Right atrium auricular region (tissue), 2 donors: Measurements from ENCODE around the gene BANF1. TPM values are rescaled to one million over a fixed set of nuclear protein-coding genes. Genes with fewer than 3 reads are reported as not detected.
A peak's percentile ranks its signal among the peaks of the same experiment; 100 is the strongest.

Source experiments
- DNase-seq: peaks from one replicate; pipeline ENCODE4 v3.0.0-alpha.2; 2019; ENCODE audit warnings: low spot score
- H3K27ac ChIP-seq, 2 donors: fragments of 200-600 bp; sonication (generic); 1 replicate in 1 of 2; 2 replicates in 1 of 2; pipeline ENCODE4 v1.5.1; 2016 to 2019
- H3K27me3 ChIP-seq, 2 donors: fragments of 200-600 bp; sonication (generic); one replicate each; pipeline versions ENCODE4 v1.5.1 to v1.6.0; 2017 to 2019
- H3K36me3 ChIP-seq: fragments of 200-600 bp; sonication (generic); one replicate; pipeline ENCODE4 v1.5.1; 2016
- H3K4me1 ChIP-seq, 2 donors: fragments of 200-600 bp; sonication (generic); one replicate each; pipeline versions ENCODE4 v1.5.1 to v1.6.0; 2017 to 2019
- H3K4me3 ChIP-seq, 2 donors: fragments of 200-600 bp; sonication (generic); 1 replicate in 1 of 2; 2 replicates in 1 of 2; pipeline ENCODE4 v1.5.1; 2017 to 2019; ENCODE audit warnings: mild to moderate bottlenecking in 1 of 2, moderate library complexity in 1 of 2
- H3K9me3 ChIP-seq, 2 donors: fragments of 200-600 bp; sonication (generic); one replicate each; pipeline ENCODE4 v1.5.1; 2019
- CTCF ChIP-seq, 2 donors: fragments of 200-600 bp; sonication (generic); IDR thresholded peaks; one replicate each; pipeline ENCODE4 v1.5.1; 2019; ENCODE audit warnings: antibody characterized with exemption in 2 of 2
- total RNA-seq, 2 donors: library from RNA; depleted of rRNA; stranded (reverse); fragments of >200 nt; gene quantifications; one replicate each; pipeline ENCODE4 v1.1.0, GENCODE V29; 2016

BANF1 gene
- total RNA-seq, 2 donors from 2014 or later: 66.6 to 85.5 TPM

GRCh38 chr11:66052664-66052982 lies 50.3 kb downstream of the BANF1 start:
- Histone ChIP-seq H3K36me3 (peaks cover 35% of the 10 kb centered on the region), H3K27me3 (no peaks in the 10 kb centered on the region), H3K9me3 (no peaks in the 10 kb centered on the region), H3K4me1 (peaks cover 0 to 32% of the 10 kb centered on the region in 2 donors), H3K4me3 (peak overlapping the region; percentile 98 to 100), H3K27ac (peak overlapping the region; percentile 92 to 94)
- no peak for TF ChIP-seq CTCF (IDR thresholded peaks at IDR 0.05)
- no peak for DNase-seq

Other genes with a start within 250 kb of the BANF1 start
- gene AP5B1, start 221.5 kb upstream of the BANF1 start, total RNA-seq: 10 to 100 TPM in 1 of 2 donors, 1 to 10 TPM in 1; 9.5 to 14.3 TPM
- not detected for gene OVOL1, start 215.4 kb upstream of the BANF1 start, total RNA-seq
- under 1 TPM; 0.20 to 0.37 TPM for gene SNX32, start 168.5 kb upstream of the BANF1 start, total RNA-seq
- gene CFL1, start 144.3 kb upstream of the BANF1 start, total RNA-seq: 100 to 1,000 TPM; 365 to 493 TPM
- gene MUS81, start 142.1 kb upstream of the BANF1 start, total RNA-seq: 10 to 100 TPM; 23.4 to 26.3 TPM
- gene EFEMP2, start 129.7 kb upstream of the BANF1 start, total RNA-seq: 100 to 1,000 TPM; 117 to 156 TPM
- gene CTSW, start 122.7 kb upstream of the BANF1 start, total RNA-seq: 1 to 10 TPM in 1 of 2 donors, under 1 TPM in 1; 0.39 to 1.1 TPM
- gene FIBP, start 114.0 kb upstream of the BANF1 start, total RNA-seq: 10 to 100 TPM; 50.9 to 82.8 TPM
- 100 to 1,000 TPM; 115 to 172 TPM for gene CCDC85B, start 111.8 kb upstream of the BANF1 start, total RNA-seq
- gene FOSL1, start 102.1 kb upstream of the BANF1 start, total RNA-seq: 1 to 10 TPM; 4.9 to 6.8 TPM
- 10 to 100 TPM; 13.9 to 23.5 TPM for gene C11orf68, start 83.4 kb upstream of the BANF1 start, total RNA-seq
- 10 to 100 TPM; 72.1 to 83.1 TPM for gene DRAP1, start 83.1 kb upstream of the BANF1 start, total RNA-seq
- gene TSGA10IP, start 57.0 kb upstream of the BANF1 start, total RNA-seq: not detected
- 10 to 100 TPM; 20.7 to 42.5 TPM for gene SART1, start 40.8 kb upstream of the BANF1 start, total RNA-seq
- gene EIF1AD, start 346 bp upstream of the BANF1 start, total RNA-seq: 10 to 100 TPM; 17.6 to 25.0 TPM
- gene CST6, start 9.5 kb downstream of the BANF1 start, total RNA-seq: 1 to 10 TPM; 2.6 to 6.3 TPM
- not detected for gene CATSPER1, start 24.0 kb downstream of the BANF1 start, total RNA-seq
- gene GAL3ST3, start 46.7 kb downstream of the BANF1 start, total RNA-seq: 10 to 100 TPM; 22.7 to 29.0 TPM
- 100 to 1,000 TPM in 1 of 2 donors, 10 to 100 TPM in 1; 62.5 to 111 TPM for gene SF3B2, start 49.9 kb downstream of the BANF1 start, total RNA-seq
- gene PACS1, start 67.8 kb downstream of the BANF1 start, total RNA-seq: 10 to 100 TPM; 47.7 to 88.9 TPM